SK-N-SH (cell line): ENCODE results near the gene AMMECR1.
"Not testable (repeated sequence)": the region's sequence is repeated elsewhere in the genome, so short reads cannot be mapped to it uniquely, and the experiment has no call there.

Experiments used
- MXI1 ChIP-seq: IDR thresholded peaks from 2 replicates; pipeline ENCODE4 v1.6.1; 2012; ENCODE audit warnings: mild to moderate bottlenecking, low read depth, low read length, improper control_type of control experiment
- TF ChIP-seq, protein P1 (sequence below): fragments of 200-600 bp; sonication (generic); IDR thresholded peaks from 2 replicates; pipeline ENCODE4 v1.6.1; 2017; ENCODE audit warnings: antibody characterized with exemption, mild to moderate bottlenecking, moderate library complexity

DNA sequence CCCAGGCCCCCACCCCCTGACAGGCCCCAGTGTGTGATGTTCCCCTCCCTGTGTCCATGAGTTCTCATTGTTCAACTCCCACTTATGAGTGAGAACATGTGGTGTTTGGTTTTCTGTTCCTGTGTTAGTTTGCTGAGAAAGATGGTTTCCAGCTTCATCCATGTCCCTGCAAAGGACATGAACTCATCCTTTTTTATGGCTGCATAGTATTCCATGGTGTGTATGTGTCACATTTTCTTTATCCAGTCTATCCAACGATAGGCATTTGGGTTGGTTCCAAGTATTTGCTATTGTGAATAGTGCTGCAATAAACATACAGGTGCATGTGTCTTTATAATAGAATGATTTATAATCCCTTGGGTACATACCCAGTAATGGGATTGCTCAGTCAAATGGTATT, 10.7 kb upstream of the AMMECR1 start:
- TF ChIP-seq, protein P1, sequence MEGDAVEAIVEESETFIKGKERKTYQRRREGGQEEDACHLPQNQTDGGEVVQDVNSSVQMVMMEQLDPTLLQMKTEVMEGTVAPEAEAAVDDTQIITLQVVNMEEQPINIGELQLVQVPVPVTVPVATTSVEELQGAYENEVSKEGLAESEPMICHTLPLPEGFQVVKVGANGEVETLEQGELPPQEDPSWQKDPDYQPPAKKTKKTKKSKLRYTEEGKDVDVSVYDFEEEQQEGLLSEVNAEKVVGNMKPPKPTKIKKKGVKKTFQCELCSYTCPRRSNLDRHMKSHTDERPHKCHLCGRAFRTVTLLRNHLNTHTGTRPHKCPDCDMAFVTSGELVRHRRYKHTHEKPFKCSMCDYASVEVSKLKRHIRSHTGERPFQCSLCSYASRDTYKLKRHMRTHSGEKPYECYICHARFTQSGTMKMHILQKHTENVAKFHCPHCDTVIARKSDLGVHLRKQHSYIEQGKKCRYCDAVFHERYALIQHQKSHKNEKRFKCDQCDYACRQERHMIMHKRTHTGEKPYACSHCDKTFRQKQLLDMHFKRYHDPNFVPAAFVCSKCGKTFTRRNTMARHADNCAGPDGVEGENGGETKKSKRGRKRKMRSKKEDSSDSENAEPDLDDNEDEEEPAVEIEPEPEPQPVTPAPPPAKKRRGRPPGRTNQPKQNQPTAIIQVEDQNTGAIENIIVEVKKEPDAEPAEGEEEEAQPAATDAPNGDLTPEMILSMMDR: not testable (repeated sequence)
- TF ChIP-seq MXI1: not testable (repeated sequence)
